Hematopoietic multipotent progenitor cell (in vitro differentiated cells): ENCODE measurements around the gene ABCC2. TPM values are rescaled to one million over a fixed set of nuclear protein-coding genes. Genes with fewer than 3 reads are reported as not detected.
"Not testable (repeated sequence)": the region's sequence is repeated elsewhere in the genome, so short reads cannot be mapped to it uniquely, and the experiment has no call there.

Experiments used
- DNase-seq, 3 donors: peaks; one replicate each; pipeline ENCODE4 v3.0.0-alpha.2; 2011 to 2015; ENCODE audit warnings: low read depth in 2 of 3, low spot score in 2 of 3
- total RNA-seq: library from RNA; depleted of rRNA; stranded (reverse); fragments of >200 nt; gene quantifications from one replicate; pipeline ENCODE4 v1.2.3, GENCODE V29; 2012

Gene ABCC2
- total RNA-seq, 1 donor: 0.27 TPM

- no peak for DNase-seq
These were observed 101.1 kb downstream of the ABCC2 start for GRCh38 chr10:99883523-99883922.

GRCh38 chr10:99888622-99889021, 106.2 kb downstream of the ABCC2 start:
- DNase-seq: no peak

DNA sequence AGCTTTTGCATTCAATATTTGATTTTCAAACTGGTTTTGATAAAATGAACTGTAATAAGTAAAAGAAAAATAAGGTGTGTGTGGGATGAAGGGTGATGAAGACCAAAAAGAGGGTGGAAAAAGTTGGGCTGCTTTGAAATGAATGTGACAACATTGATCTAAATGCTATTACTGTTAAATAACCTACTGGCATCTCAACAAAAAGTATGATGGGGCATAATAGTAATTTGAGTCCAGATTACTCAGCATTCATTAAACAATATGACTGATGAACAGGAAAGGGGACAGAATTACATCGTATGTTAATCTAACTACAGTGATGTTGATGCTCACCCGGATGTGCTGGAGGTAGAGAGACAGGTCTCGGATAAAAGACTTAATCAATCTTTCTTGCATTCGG, 112.2 kb downstream of the ABCC2 start:
- no peak for DNase-seq

DNA sequence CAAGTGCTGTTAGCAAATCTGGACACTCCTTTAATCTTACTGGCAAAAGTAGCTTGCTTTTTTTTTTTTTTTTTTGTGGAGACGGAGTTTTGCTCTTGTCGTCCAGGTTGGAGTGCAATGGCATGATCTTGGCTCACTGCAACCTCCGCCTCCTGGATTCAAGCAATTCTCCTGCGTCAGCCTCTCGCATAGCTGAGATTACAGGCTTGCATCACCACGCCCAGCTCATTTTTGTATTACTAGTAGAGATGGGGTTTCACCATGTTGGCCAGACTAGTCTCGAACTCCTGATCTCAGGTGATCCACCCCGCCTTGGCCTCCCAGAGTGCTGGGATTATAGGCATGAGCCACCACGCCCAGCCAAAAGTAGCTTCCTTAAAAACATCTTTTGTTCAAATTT, 112.6 kb downstream of the ABCC2 start:
- not testable (repeated sequence) for DNase-seq

GRCh38 chr10:99895867-99896266, 113.4 kb downstream of the ABCC2 start:
- no peak for DNase-seq

Other genes with a start within 250 kb of the ABCC2 start
- gene NKX2-3, start 249.7 kb upstream of the ABCC2 start, total RNA-seq: 15.1 TPM
- gene SLC25A28, start 162.2 kb upstream of the ABCC2 start, total RNA-seq: 53.1 TPM
- 9.2 TPM for gene ENTPD7, start 123.1 kb upstream of the ABCC2 start, total RNA-seq
- gene COX15, start 50.5 kb upstream of the ABCC2 start, total RNA-seq: 34.7 TPM
- gene CUTC, start 50.4 kb upstream of the ABCC2 start, total RNA-seq: 16.2 TPM
- 4.3 TPM for gene DNMBP, start 227.3 kb downstream of the ABCC2 start, total RNA-seq